ENCODE data around the gene CCDC144A.
"Not testable (repeated sequence)": the region's sequence is repeated elsewhere in the genome, so short reads cannot be mapped to it uniquely, and the experiment has no call there.

DNA sequence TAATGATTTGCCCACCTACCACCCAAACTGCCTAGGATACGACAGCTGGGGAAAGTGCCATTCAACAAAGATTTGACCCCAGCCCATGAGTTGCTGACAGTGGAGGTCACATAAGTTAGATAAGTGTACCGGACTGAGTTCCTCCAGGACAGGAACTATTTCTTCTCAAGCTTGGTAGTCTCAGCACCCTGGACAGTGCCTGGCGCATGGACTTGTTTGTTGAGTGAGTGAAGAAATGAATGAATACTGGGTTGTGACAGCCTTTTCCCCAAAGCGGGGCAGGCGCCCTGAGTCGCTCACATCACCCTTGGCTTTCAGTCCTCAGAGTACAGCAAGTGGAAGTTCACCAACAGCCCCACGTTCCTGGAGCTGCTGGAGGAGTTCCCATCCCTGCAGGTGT lies 122.1 kb downstream of the CCDC144A start:
- TF ChIP-seq, protein P1, sequence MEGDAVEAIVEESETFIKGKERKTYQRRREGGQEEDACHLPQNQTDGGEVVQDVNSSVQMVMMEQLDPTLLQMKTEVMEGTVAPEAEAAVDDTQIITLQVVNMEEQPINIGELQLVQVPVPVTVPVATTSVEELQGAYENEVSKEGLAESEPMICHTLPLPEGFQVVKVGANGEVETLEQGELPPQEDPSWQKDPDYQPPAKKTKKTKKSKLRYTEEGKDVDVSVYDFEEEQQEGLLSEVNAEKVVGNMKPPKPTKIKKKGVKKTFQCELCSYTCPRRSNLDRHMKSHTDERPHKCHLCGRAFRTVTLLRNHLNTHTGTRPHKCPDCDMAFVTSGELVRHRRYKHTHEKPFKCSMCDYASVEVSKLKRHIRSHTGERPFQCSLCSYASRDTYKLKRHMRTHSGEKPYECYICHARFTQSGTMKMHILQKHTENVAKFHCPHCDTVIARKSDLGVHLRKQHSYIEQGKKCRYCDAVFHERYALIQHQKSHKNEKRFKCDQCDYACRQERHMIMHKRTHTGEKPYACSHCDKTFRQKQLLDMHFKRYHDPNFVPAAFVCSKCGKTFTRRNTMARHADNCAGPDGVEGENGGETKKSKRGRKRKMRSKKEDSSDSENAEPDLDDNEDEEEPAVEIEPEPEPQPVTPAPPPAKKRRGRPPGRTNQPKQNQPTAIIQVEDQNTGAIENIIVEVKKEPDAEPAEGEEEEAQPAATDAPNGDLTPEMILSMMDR (IDR thresholded peaks at IDR 0.05): not testable (repeated sequence)
- not testable (repeated sequence) for TF ChIP-seq POLR2AphosphoS5 (IDR thresholded peaks at IDR 0.05); EP300 (IDR thresholded peaks at IDR 0.05); POLR2A (IDR thresholded peaks at IDR 0.05; ENCODE audit: low read depth)
